Measurements from ENCODE around the gene SLC12A9. TPM values are rescaled to one million over a fixed set of nuclear protein-coding genes. Genes with fewer than 3 reads are reported as not detected.
A peak's percentile ranks its signal among the peaks of the same experiment; 100 is the strongest.

Gene SLC12A9
- total and polyA plus RNA-seq, 2 of the 4 experiments (the other 2 are of a cell fraction): 4.5 to 16.2 TPM

DNA sequence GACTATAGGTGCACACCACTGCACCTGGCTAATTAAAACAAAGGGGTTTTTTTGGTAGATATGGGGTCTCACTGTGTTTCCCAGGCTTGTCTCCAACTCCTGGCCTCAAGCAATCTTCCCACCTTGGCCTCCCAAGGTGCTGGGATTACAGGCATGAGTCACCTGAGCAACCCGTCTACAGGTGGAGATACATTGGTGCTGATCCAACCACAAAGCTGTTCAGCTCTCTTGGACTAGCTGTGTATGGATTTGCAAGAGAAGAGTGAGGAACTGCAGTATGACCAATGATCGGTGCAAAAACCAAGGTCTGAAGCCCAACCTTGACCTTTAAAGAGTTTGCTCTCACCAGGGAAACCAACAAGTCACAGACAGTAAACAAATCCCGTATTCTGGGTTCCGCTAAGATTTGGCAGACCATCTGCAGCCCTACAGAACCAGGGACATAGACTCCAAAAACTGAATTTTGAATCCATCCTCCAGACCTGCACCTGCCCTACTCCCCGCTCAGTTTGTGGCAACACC lies 44.1 kb upstream of the SLC12A9 start:
- Histone ChIP-seq H4K8ac (ENCODE audit: low read depth in 2 of 2, low read length in 2 of 2) (no peak overlapping the region), H3K27me3 (ENCODE audit: control insufficient read depth, insufficient read depth, low read length) (no peaks in the 10 kb centered on the region), H3K18ac (ENCODE audit: low read depth, low read length) (no peak overlapping the region), H2BK5ac (ENCODE audit: low read depth, low read length, poor library complexity, severe bottlenecking) (no peak overlapping the region), H3K9me1 (ENCODE audit: insufficient read depth, low read length) (no peaks in the 10 kb centered on the region), H3K27ac (ENCODE audit: insufficient read depth, low read length) (no peak overlapping the region), H2BK15ac (ENCODE audit: low read depth, low read length) (no peak overlapping the region), H4K91ac (ENCODE audit: insufficient read depth, low read depth, low read length) (no peak overlapping the region), H3K4me1 (ENCODE audit: control insufficient read depth, insufficient read depth, low read length) (peaks cover 4% of the 10 kb centered on the region), H4K5ac (ENCODE audit: low read depth, low read length) (no peak overlapping the region), H3K4ac (ENCODE audit: low read depth, low read length) (no peak overlapping the region), H3K14ac (replicated peaks; ENCODE audit: low read depth, low read length) (no peak overlapping the region), H3K9me3 (ENCODE audit: control insufficient read depth, insufficient read depth, low read length) (no peaks in the 10 kb centered on the region), H2AFZ (replicated peaks; ENCODE audit: low read length, poor library complexity) (no peak overlapping the region), H3K9ac (ENCODE audit: low read depth, low read length) (no peak overlapping the region), H4K20me1 (ENCODE audit: insufficient read depth, low read length) (peaks cover 8% of the 10 kb centered on the region), H3K4me2 (ENCODE audit: low read depth, low read length) (no peak overlapping the region), H2BK120ac (ENCODE audit: low read depth, low read length) (no peak overlapping the region), H2BK20ac (ENCODE audit: low read depth, low read length) (no peak overlapping the region), H3K4me3 (ENCODE audit: insufficient read depth, low read depth, low read length) (no peak overlapping the region), H2AK9ac (replicated peaks; ENCODE audit: low read depth, low read length, poor library complexity) (peak overlapping the region; percentile 91), H2AK5ac (ENCODE audit: low read depth, low read length) (no peak overlapping the region), H3K56ac (ENCODE audit: extremely low read depth, insufficient read depth, low read length) (no peak overlapping the region), H3K79me1 (ENCODE audit: low read depth in 1 of 2, low read length in 2 of 2) (peaks cover 3 to 24% of the 10 kb centered on the region in 2 experiments; a peak in 2 of 4 replicates), H3K23ac (ENCODE audit: low read depth, low read length) (no peak overlapping the region), H3K36me3 (ENCODE audit: control insufficient read depth, insufficient read depth, low read length) (peaks cover 74% of the 10 kb centered on the region)
- dilution Hi-C loops (cut with HindIII; ENCODE audit: low sequenced_read_pairs, unreplicated experiment) (no loop called here), in situ Hi-C loops (cut with MboI; ENCODE audit: low sequenced_read_pairs) (no loop called here), intact Hi-C loops (cut with micrococcal nuclease) (no loop called here)
- ATAC-seq (ENCODE audit: low read depth) (no peak), DNase-seq (no peak)
- TF ChIP-seq, protein P1, sequence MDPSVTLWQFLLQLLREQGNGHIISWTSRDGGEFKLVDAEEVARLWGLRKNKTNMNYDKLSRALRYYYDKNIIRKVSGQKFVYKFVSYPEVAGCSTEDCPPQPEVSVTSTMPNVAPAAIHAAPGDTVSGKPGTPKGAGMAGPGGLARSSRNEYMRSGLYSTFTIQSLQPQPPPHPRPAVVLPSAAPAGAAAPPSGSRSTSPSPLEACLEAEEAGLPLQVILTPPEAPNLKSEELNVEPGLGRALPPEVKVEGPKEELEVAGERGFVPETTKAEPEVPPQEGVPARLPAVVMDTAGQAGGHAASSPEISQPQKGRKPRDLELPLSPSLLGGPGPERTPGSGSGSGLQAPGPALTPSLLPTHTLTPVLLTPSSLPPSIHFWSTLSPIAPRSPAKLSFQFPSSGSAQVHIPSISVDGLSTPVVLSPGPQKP (IDR thresholded peaks at IDR 0.05; ENCODE audit: borderline replicate concordance, low read depth, low read length): no peak
- TF ChIP-seq SMC3 (IDR thresholded peaks at IDR 0.05; ENCODE audit: low read depth, low read length): no peak
- TF ChIP-seq FOS (IDR thresholded peaks at IDR 0.05; ENCODE audit: low read depth, low read length): no peak
- no peak for TF ChIP-seq MAFK (IDR thresholded peaks at IDR 0.05; ENCODE audit: low read depth, low read length)
- no peak for TF ChIP-seq RCOR1 (IDR thresholded peaks at IDR 0.05; ENCODE audit: insufficient replicate concordance, low read length)
- no TSS peak for BruUV-seq (replicated peaks)
- 100% methylated on average over 1 of the region's 5 CpGs; no CpG with 5 or more reads in 1 of the 2 experiments for WGBS, 2 experiments (ENCODE audit: extremely low coverage in 2 of 2, insufficient read length in 1 of 2)
- CTCF ChIA-PET: no interaction called here
- POLR2A ChIA-PET (ENCODE audit: unreplicated experiment): no interaction called here

Measured in IMR-90 (cell line).